ENCODE measurements around the gene ELMOD3.
"Not testable (repeated sequence)": the region's sequence is repeated elsewhere in the genome, so short reads cannot be mapped to it uniquely, and the experiment has no call there.

ELMOD3 gene

GRCh38 chr2:85329701-85330100 is 24.9 kb upstream of the ELMOD3 start:
- DNase-seq, result not testable (repeated sequence)

- no peak for DNase-seq
Measured at GRCh38 chr2:85330839-85331636, 23.5 kb upstream of the ELMOD3 start.

GRCh38 chr2:85333877-85334276 is 20.7 kb upstream of the ELMOD3 start:
- DNase-seq, result not testable (repeated sequence)

GRCh38 chr2:85334928-85335327 is 19.6 kb upstream of the ELMOD3 start:
- DNase-seq, result no peak

GRCh38 chr2:85340034-85340892 is 14.3 kb upstream of the ELMOD3 start:
- DNase-seq, result no peak

- DNase-seq, result no peak
Measured at GRCh38 chr2:85341269-85342029, 13.1 kb upstream of the ELMOD3 start.

- DNase-seq, result no peak
Measured at GRCh38 chr2:85342156-85342555, 12.4 kb upstream of the ELMOD3 start.

- not testable (repeated sequence) for DNase-seq
Measured at GRCh38 chr2:85343207-85343895, 11.2 kb upstream of the ELMOD3 start.

- DNase-seq, result no peak
Measured at GRCh38 chr2:85344356-85344954, 10.1 kb upstream of the ELMOD3 start.

- DNase-seq, result no peak
Measured at GRCh38 chr2:85347599-85347998, 7.0 kb upstream of the ELMOD3 start.

- peak; percentile 45 for DNase-seq
Measured at GRCh38 chr2:85353876-85354285, 688 bp upstream of the ELMOD3 start.

GRCh38 chr2:85355073-85355410 is 473 bp downstream of the ELMOD3 start:
- DNase-seq, result no peak

GRCh38 chr2:85355521-85355920 is 952 bp downstream of the ELMOD3 start:
- no peak for DNase-seq

- DNase-seq, result no peak
Measured at GRCh38 chr2:85356186-85356585, 1.6 kb downstream of the ELMOD3 start.

GRCh38 chr2:85357736-85358135 is 3.2 kb downstream of the ELMOD3 start:
- no peak for DNase-seq

GRCh38 chr2:85362653-85363387 is 8.3 kb downstream of the ELMOD3 start:
- DNase-seq, result not testable (repeated sequence)

GRCh38 chr2:85367180-85367579 is 12.6 kb downstream of the ELMOD3 start:
- DNase-seq, result no peak

GRCh38 chr2:85368921-85369320 is 14.4 kb downstream of the ELMOD3 start:
- DNase-seq, result no peak

GRCh38 chr2:85369500-85369899 is 14.9 kb downstream of the ELMOD3 start:
- no peak for DNase-seq

- no peak for DNase-seq
Measured at GRCh38 chr2:85371045-85371444, 16.5 kb downstream of the ELMOD3 start.

- DNase-seq, result no peak
Measured at GRCh38 chr2:85376291-85377065, 21.9 kb downstream of the ELMOD3 start.
